GM19463 (cell line): ENCODE results near the gene PPM1G.

Source experiments
- ATAC-seq: cut with Tn5 transposase; IDR thresholded peaks from one replicate; pipeline ENCODE4 v1.9.1; 2021; ENCODE audit warnings: mild to moderate bottlenecking, moderate library complexity; ENCODE audit not compliant: unreplicated experiment

The PPM1G gene

GRCh38 chr2:27336173-27336572 lies 73.2 kb downstream of the PPM1G start:
- no peak for ATAC-seq

GRCh38 chr2:27335311-27335710 lies 74.1 kb downstream of the PPM1G start:
- ATAC-seq: no peak
